Panc1 (cell line): ENCODE results near the gene DAZAP1. TPM values are rescaled to one million over a fixed set of nuclear protein-coding genes. Genes with fewer than 3 reads are reported as not detected.

Experiments used
- ATAC-seq: fragments of 200-7000 bp; cut with Tn5 transposase; 2 replicates; pipeline ENCODE4 v1.9.1; 2020; ENCODE audit warnings: mild to moderate bottlenecking, moderate library complexity
- BruUV-seq: library from RNA; stranded (reverse); fragments of 400-500 nt; replicated peaks from 2 replicates; lab custom pipeline; 2021; lab: Mats Ljungman, UMichigan
- CTCF ChIA-PET: fragments of 300-600 bp; sonication (Branson Sonifier 250); formaldehyde crosslinking; loops from one replicate; lab custom pipeline; 2022; ENCODE audit warnings: antibody characterized with exemption; lab: Charles Lee
- POLR2A ChIA-PET: fragments of 300-600 bp; sonication (Branson Sonifier 250); formaldehyde crosslinking; loops from one replicate; lab custom pipeline; 2022; ENCODE audit warnings: antibody characterized with exemption; lab: Charles Lee
- DNase-seq: peaks from one replicate; pipeline ENCODE4 v3.0.0-alpha.2; 2010; ENCODE audit warnings: low read depth, low spot score
- H3K27ac ChIP-seq: 2 replicates; pipeline ENCODE4 v1.5.1; 2011; ENCODE audit warnings: mild to moderate bottlenecking, low read length, inconsistent platforms
- H3K27me3 ChIP-seq: fragments of 200-500 bp; sonication (Bioruptor generic); 2 replicates; pipeline ENCODE4 v1.6.0; 2014; ENCODE audit warnings: low read length, inconsistent platforms; ENCODE audit not compliant: control insufficient read depth, insufficient read depth
- H3K36me3 ChIP-seq: fragments of 200-500 bp; sonication (Bioruptor generic); 2 replicates; pipeline ENCODE4 v1.5.1; 2014; ENCODE audit warnings: inconsistent platforms, mild to moderate bottlenecking, low read length, moderate library complexity; ENCODE audit not compliant: control insufficient read depth, insufficient read depth
- H3K4me1 ChIP-seq: 2 replicates; pipeline ENCODE4 v1.5.1; 2011; ENCODE audit warnings: inconsistent platforms, mild to moderate bottlenecking, low read length, moderate library complexity; ENCODE audit not compliant: control insufficient read depth, insufficient read depth
- H3K4me3 ChIP-seq, 2 experiments: 2 replicates each; pipeline ENCODE4 v1.5.1; 2011 to 2012; ENCODE audit warnings: low read depth in 2 of 2, low read length in 2 of 2, mild to moderate bottlenecking in 2 of 2, inconsistent platforms in 1 of 2, moderate library complexity in 1 of 2
- H3K9me3 ChIP-seq: fragments of 200-500 bp; sonication (Bioruptor generic); 2 replicates; pipeline ENCODE4 v1.5.1; 2014; ENCODE audit warnings: low read depth, mild to moderate bottlenecking, inconsistent platforms, low read length, moderate library complexity; ENCODE audit not compliant: control insufficient read depth, insufficient read depth
- POLR2AphosphoS5 ChIP-seq: IDR thresholded peaks from 2 replicates; pipeline ENCODE4 v1.6.1; 2012; ENCODE audit warnings: mild to moderate bottlenecking, low read depth, low read length, moderate library complexity
- SIN3A ChIP-seq: IDR thresholded peaks from 2 replicates; pipeline ENCODE4 v1.6.1; 2012; ENCODE audit warnings: low read depth, mild to moderate bottlenecking, low read length, moderate library complexity, borderline replicate concordance; ENCODE audit not compliant: insufficient read depth
- TCF7L2 ChIP-seq: IDR thresholded peaks from 2 replicates; pipeline ENCODE4 v1.6.1; 2011; ENCODE audit warnings: mild to moderate bottlenecking, low read depth, low read length, inconsistent platforms
- in situ Hi-C: cut with HindIII; loops from 2 replicates; pipeline ENCODE4 v1.10.0; 2016; ENCODE audit warnings: low sequenced_read_pairs, low pct_unique_long_range_greater_than_20kb
- intact Hi-C: fragments of 100-400 bp; cut with micrococcal nuclease; formaldehyde crosslinking; loops from one replicate; pipeline ENCODE4 v1.10.0; 2022; ENCODE audit not compliant: unreplicated experiment
- total RNA-seq: library from RNA; stranded (reverse); gene quantifications from one replicate; pipeline ENCODE4 v1.2.1, GENCODE V29; 2021; ENCODE audit not compliant: unreplicated experiment
- TF ChIP-seq, protein P1 (sequence below), 2 experiments: IDR thresholded peaks; 2 replicates each; pipeline ENCODE4 v1.6.1; 2011 to 2012; ENCODE audit warnings: low read depth in 2 of 2, control low read depth in 1 of 2, low read length in 1 of 2, mild to moderate bottlenecking in 1 of 2, moderate library complexity in 1 of 2; ENCODE audit not compliant: insufficient read depth in 1 of 2
- TF ChIP-seq, protein P2 (sequence below): fragments of 450-650 bp; IDR thresholded peaks from 2 replicates; pipeline ENCODE4 v1.5.1; 2017; ENCODE audit warnings: mild to moderate bottlenecking

The DAZAP1 gene
- total RNA-seq, 1 experiment from 2014 or later: 195 TPM

DNA sequence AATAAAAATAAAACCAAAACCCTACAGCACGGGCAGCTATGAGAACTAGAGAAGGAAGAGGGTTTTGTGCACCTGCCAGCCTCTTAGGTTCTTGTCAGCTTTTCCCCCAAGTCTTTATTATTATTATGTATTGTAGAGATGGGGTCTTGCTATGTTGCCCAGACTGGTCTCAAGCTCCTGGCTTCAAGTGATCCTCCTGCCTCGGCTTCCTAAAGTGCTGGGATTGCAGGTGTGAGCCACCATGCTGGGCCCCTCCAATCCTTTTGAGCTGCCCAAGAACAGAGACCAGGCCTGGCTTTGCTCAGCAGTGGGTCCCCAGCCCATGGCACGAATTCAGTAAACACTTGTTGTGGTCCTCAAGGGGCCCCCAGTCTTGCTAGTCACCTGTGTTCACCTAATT lies 25.1 kb upstream of the DAZAP1 start:
- no peaks in the 10 kb centered on the region for H3K9me3 ChIP-seq
- DNase-seq (no peak), ATAC-seq (no peak)
- ChIA-PET POLR2A (interaction anchor here (0.5 kb wide), 1 partner anchor 115 kb away, joined by 9 read pairs; no protein-coding TSS in a partner anchor), CTCF (interaction anchor here (0.7 kb wide), 1 partner anchor 56 kb away, joined by 5 read pairs; no protein-coding TSS in a partner anchor)
- no peak overlapping the region for H3K4me3 ChIP-seq
- no peaks in the 10 kb centered on the region for H3K27me3 ChIP-seq
- peaks cover 4% of the 10 kb centered on the region; the same call in 1 of the 2 replicates for H3K36me3 ChIP-seq
- intact Hi-C loops: no loop called here
- no peaks in the 10 kb centered on the region for H3K4me1 ChIP-seq
- in situ Hi-C loops: no loop called here
- no peak overlapping the region for H3K27ac ChIP-seq
- TF ChIP-seq, protein P1, sequence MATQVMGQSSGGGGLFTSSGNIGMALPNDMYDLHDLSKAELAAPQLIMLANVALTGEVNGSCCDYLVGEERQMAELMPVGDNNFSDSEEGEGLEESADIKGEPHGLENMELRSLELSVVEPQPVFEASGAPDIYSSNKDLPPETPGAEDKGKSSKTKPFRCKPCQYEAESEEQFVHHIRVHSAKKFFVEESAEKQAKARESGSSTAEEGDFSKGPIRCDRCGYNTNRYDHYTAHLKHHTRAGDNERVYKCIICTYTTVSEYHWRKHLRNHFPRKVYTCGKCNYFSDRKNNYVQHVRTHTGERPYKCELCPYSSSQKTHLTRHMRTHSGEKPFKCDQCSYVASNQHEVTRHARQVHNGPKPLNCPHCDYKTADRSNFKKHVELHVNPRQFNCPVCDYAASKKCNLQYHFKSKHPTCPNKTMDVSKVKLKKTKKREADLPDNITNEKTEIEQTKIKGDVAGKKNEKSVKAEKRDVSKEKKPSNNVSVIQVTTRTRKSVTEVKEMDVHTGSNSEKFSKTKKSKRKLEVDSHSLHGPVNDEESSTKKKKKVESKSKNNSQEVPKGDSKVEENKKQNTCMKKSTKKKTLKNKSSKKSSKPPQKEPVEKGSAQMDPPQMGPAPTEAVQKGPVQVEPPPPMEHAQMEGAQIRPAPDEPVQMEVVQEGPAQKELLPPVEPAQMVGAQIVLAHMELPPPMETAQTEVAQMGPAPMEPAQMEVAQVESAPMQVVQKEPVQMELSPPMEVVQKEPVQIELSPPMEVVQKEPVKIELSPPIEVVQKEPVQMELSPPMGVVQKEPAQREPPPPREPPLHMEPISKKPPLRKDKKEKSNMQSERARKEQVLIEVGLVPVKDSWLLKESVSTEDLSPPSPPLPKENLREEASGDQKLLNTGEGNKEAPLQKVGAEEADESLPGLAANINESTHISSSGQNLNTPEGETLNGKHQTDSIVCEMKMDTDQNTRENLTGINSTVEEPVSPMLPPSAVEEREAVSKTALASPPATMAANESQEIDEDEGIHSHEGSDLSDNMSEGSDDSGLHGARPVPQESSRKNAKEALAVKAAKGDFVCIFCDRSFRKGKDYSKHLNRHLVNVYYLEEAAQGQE (IDR thresholded peaks at IDR 0.05; ENCODE audit: insufficient read depth in 1 of 2, low read depth in 2 of 2, low read length in 1 of 2): no peak
- TF ChIP-seq TCF7L2 (no peak), SIN3A (no peak), POLR2AphosphoS5 (no peak)
- TF ChIP-seq, protein P2, sequence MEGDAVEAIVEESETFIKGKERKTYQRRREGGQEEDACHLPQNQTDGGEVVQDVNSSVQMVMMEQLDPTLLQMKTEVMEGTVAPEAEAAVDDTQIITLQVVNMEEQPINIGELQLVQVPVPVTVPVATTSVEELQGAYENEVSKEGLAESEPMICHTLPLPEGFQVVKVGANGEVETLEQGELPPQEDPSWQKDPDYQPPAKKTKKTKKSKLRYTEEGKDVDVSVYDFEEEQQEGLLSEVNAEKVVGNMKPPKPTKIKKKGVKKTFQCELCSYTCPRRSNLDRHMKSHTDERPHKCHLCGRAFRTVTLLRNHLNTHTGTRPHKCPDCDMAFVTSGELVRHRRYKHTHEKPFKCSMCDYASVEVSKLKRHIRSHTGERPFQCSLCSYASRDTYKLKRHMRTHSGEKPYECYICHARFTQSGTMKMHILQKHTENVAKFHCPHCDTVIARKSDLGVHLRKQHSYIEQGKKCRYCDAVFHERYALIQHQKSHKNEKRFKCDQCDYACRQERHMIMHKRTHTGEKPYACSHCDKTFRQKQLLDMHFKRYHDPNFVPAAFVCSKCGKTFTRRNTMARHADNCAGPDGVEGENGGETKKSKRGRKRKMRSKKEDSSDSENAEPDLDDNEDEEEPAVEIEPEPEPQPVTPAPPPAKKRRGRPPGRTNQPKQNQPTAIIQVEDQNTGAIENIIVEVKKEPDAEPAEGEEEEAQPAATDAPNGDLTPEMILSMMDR: no peak
- no TSS peak for BruUV-seq

DNA sequence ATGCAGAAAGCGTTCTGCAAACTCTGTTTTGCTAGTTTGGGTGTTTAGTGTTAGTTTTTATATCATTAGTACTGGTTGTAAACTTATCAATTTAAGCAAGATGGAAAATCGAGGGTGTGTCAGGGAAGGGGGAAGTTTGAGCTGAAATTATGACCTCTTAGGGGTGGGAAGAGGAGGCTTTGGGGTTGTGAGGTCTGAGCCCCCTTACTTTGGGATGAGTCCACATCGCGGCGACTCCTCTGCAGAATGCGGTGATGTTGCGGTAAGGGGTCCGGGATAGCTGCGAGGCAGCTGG lies 24.4 kb upstream of the DAZAP1 start:
- intact Hi-C loops: no loop called here
- no peak for TF ChIP-seq POLR2AphosphoS5
- TF ChIP-seq SIN3A: 0 out of 2 replicates have a peak, but pooled peaks have one; percentile 42
- no peak for ATAC-seq
- Histone ChIP-seq H3K4me1 (no peaks in the 10 kb centered on the region), H3K36me3 (peaks cover 4% of the 10 kb centered on the region; the same call in 1 of the 2 replicates), H3K4me3 (peak overlapping the region in 1 of 2 experiments; percentile 27; a peak in 2 of 4 replicates), H3K27me3 (no peaks in the 10 kb centered on the region), H3K9me3 (no peaks in the 10 kb centered on the region), H3K27ac (no peak overlapping the region)
- in situ Hi-C loops: no loop called here
- no peak for DNase-seq
- no TSS peak for BruUV-seq
- POLR2A ChIA-PET: no interaction called here
- CTCF ChIA-PET: interaction anchor here (0.5 to 0.6 kb wide), 2 partner anchors 23 to 52 kb away, joined by 4 to 5 read pairs; no protein-coding TSS in a partner anchor
